ENCODE data around the gene PPP2R3C.
A peak's percentile ranks its signal among the peaks of the same experiment; 100 is the strongest.

Gene PPP2R3C

DNA sequence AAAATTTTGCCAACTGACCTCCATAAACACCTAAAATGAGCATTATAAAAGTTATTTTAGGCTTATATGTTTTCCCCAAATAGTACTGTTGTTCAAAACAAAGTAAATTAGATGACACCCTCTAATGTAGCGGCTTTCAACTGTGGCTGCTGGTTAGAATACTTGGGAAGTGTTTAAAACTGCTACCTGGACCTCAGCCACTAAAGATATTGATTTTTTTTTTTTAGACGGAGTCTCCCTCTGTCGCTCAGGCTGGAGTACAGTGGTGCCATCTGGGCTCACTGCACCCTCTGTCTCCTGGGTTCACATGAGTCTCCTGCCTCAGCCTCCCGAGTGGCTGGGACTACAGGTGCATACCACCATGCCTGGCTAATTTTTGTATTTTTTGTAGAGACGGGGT is 16.8 kb upstream of the PPP2R3C start:
- no peaks in the 10 kb centered on the region for H3K79me2 ChIP-seq (ENCODE audit: insufficient read depth, low read depth)
- H3K36me3 ChIP-seq (ENCODE audit: insufficient read depth): no peaks in the 10 kb centered on the region
- no peak overlapping the region for H3K4me2 ChIP-seq
- H3K4me1 ChIP-seq (ENCODE audit: low read depth, poor library complexity, severe bottlenecking): peaks cover 17% of the 10 kb centered on the region
- H4K20me1 ChIP-seq (ENCODE audit: insufficient read depth): no peaks in the 10 kb centered on the region
- no peaks in the 10 kb centered on the region for H3K27me3 ChIP-seq (ENCODE audit: insufficient read depth, low read depth)
- no peak overlapping the region for H3K9ac ChIP-seq
- no peak overlapping the region for H3K27ac ChIP-seq
- H2AFZ ChIP-seq (ENCODE audit: low read depth): no peak overlapping the region
- no peak for TF ChIP-seq CTCF (conservative IDR thresholded peaks at IDR 0.05; ENCODE audit: low read depth, low read length)
- no peak overlapping the region for H3K4me3 ChIP-seq (IDR thresholded peaks at IDR 0.05; ENCODE audit: insufficient read depth, low read depth, low read length)

GRCh38 chr14:35134329-35135123 is 12.7 kb upstream of the PPP2R3C start:
- Histone ChIP-seq H4K20me1 (ENCODE audit: insufficient read depth) (no peaks in the 10 kb centered on the region), H3K4me3 (IDR thresholded peaks at IDR 0.05; ENCODE audit: insufficient read depth, low read depth, low read length) (no peak overlapping the region), H3K79me2 (ENCODE audit: insufficient read depth, low read depth) (no peaks in the 10 kb centered on the region), H2AFZ (ENCODE audit: low read depth) (no peak overlapping the region), H3K36me3 (ENCODE audit: insufficient read depth) (no peaks in the 10 kb centered on the region), H3K4me2 (peak overlapping the region; percentile 7; the same call in 1 of the 2 replicates), H3K27ac (no peak overlapping the region), H3K4me1 (ENCODE audit: low read depth, poor library complexity, severe bottlenecking) (peaks cover 17% of the 10 kb centered on the region), H3K9ac (no peak overlapping the region), H3K27me3 (ENCODE audit: insufficient read depth, low read depth) (no peaks in the 10 kb centered on the region)
- no peak for TF ChIP-seq CTCF (conservative IDR thresholded peaks at IDR 0.05; ENCODE audit: low read depth, low read length)

DNA sequence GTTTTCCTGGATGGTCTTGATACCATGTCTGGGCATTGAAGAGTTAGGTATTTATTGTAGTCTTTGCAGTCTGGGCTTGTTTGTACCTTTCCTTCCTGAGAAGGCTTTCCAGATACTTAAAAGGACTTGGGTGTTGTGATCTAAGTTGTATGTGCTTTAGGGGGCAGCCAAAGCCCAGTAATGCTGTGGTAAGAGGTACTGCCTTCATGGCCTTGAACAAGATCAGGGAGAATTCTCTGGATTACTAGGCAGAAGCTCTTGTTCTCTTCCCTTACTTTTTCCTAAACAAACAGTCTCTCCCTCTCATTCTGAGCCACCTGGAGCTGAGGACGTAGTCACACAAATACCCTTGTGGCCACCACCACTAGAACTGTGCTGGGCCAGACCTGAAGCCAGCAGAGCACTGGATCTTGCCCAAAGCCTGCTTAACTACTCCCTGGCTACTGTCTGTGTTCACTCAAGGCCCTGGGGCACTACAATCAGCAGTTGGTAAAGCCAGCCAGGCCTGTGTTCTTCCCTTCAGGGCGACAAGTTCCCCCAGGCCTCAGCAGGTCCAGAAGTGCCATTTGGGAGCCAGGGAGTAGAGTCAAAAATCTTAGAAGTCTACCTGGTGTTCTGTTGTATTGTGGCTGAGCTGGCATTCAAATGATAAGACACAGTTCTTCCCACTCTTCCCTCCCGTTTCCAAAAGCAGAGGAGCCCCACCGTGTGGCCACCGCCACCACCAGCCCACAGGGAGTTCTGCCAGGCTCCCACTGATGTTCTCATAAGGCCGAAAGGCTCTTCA is 11.9 kb upstream of the PPP2R3C start:
- no peaks in the 10 kb centered on the region for H3K36me3 ChIP-seq (ENCODE audit: insufficient read depth)
- H3K9ac ChIP-seq: no peak overlapping the region
- H2AFZ ChIP-seq (ENCODE audit: low read depth): no peak overlapping the region
- no peak overlapping the region for H3K4me3 ChIP-seq (IDR thresholded peaks at IDR 0.05; ENCODE audit: insufficient read depth, low read depth, low read length)
- peaks cover 17% of the 10 kb centered on the region for H3K4me1 ChIP-seq (ENCODE audit: low read depth, poor library complexity, severe bottlenecking)
- no peak for TF ChIP-seq CTCF (conservative IDR thresholded peaks at IDR 0.05; ENCODE audit: low read depth, low read length)
- H3K27ac ChIP-seq: no peak overlapping the region
- H3K4me2 ChIP-seq: no peak overlapping the region
- no peaks in the 10 kb centered on the region for H4K20me1 ChIP-seq (ENCODE audit: insufficient read depth)
- H3K79me2 ChIP-seq (ENCODE audit: insufficient read depth, low read depth): no peaks in the 10 kb centered on the region
- H3K27me3 ChIP-seq (ENCODE audit: insufficient read depth, low read depth): no peaks in the 10 kb centered on the region

DNA sequence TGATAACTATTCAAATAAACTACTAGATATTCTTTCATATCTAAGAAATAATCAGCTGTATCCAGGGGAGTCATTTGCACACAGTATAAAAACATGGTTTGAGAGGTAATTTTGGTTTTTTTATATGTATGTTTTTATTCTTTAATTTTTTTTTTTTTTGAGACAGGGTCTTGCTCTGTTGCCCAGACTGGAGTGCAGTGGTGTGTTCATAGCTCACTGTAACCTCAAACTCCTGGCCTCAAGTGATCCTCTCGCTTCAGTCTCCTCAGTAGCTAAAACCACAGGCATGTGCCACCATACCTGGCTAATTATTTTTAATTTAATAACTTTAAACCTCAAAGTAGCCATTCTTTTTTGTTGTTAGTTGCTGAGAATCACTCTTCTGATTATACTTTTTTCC is 2.3 kb upstream of the PPP2R3C start:
- Histone ChIP-seq H3K79me2 (ENCODE audit: insufficient read depth, low read depth) (peaks cover 7% of the 10 kb centered on the region; the same call in 1 of the 2 replicates), H3K27me3 (ENCODE audit: insufficient read depth, low read depth) (no peaks in the 10 kb centered on the region), H4K20me1 (ENCODE audit: insufficient read depth) (no peaks in the 10 kb centered on the region), H2AFZ (ENCODE audit: low read depth) (no peak overlapping the region), H3K9ac (no peak overlapping the region), H3K4me2 (0 out of 2 replicates have a peak overlapping the region, but pooled peaks have one; percentile 13), H3K4me3 (IDR thresholded peaks at IDR 0.05; ENCODE audit: insufficient read depth, low read depth, low read length) (no peak overlapping the region), H3K4me1 (ENCODE audit: low read depth, poor library complexity, severe bottlenecking) (peaks cover 18% of the 10 kb centered on the region), H3K36me3 (ENCODE audit: insufficient read depth) (no peaks in the 10 kb centered on the region), H3K27ac (no peak overlapping the region)
- no peak for TF ChIP-seq CTCF (conservative IDR thresholded peaks at IDR 0.05; ENCODE audit: low read depth, low read length)

Measured in KMS-11 (cell line).